ENCODE data around the gene PAPPA. TPM values are rescaled to one million over a fixed set of nuclear protein-coding genes. Genes with fewer than 3 reads are reported as not detected.

The PAPPA gene
- total and polyA plus RNA-seq, 2 of the 8 experiments (the other 6 are each of a cell fraction or from before 2014, with no cell fraction given) = 0.18 to 0.63 TPM

GRCh38 chr9:116271991-116272390, 118.4 kb downstream of the PAPPA start (continued):
- TF ChIP-seq BRCA1 (IDR thresholded peaks at IDR 0.05; ENCODE audit: low read depth, low read length) (no peak), SIX5 (IDR thresholded peaks at IDR 0.05; ENCODE audit: low read depth, low read length) (no peak), TCF12 (IDR thresholded peaks at IDR 0.05; ENCODE audit: low read depth, low read length) (peak; percentile 72; the same call in 1 of the 2 replicates), RNF2 (IDR thresholded peaks at IDR 0.05; ENCODE audit: borderline replicate concordance, low read depth, low read length, missing control alignments, poor library complexity, severe bottlenecking) (no peak), TEAD4 (IDR thresholded peaks at IDR 0.05; ENCODE audit: low read depth, low read length) (peak; percentile 86), SUZ12 (IDR thresholded peaks at IDR 0.05; ENCODE audit: low read length) (no peak), POLR2AphosphoS5 (IDR thresholded peaks at IDR 0.05; ENCODE audit: low read depth, low read length) (no peak), ZNF274 (IDR thresholded peaks at IDR 0.05; ENCODE audit: borderline replicate concordance, extremely low read depth, low read length) (no peak), CBX5 (IDR thresholded peaks at IDR 0.05; ENCODE audit: low read depth, low read length) (no peak), BCL11A (IDR thresholded peaks at IDR 0.05; ENCODE audit: low read depth in 2 of 2, low read length in 2 of 2) (peak; percentile 28 to 81), NANOG (IDR thresholded peaks at IDR 0.05; ENCODE audit: insufficient read depth, low read depth, low read length, poor library complexity, severe bottlenecking) (peak; percentile 84), KDM1A (IDR thresholded peaks at IDR 0.05; ENCODE audit: borderline replicate concordance, low read length) (no peak), GTF2F1 (IDR thresholded peaks at IDR 0.05; ENCODE audit: borderline replicate concordance, low read depth, low read length) (no peak), JUN (IDR thresholded peaks at IDR 0.05; ENCODE audit: low read depth, low read length) (peak; percentile 99), RXRA (IDR thresholded peaks at IDR 0.05; ENCODE audit: insufficient read depth, low read depth, low read length) (no peak), EZH2 (IDR thresholded peaks at IDR 0.05; ENCODE audit: low read depth, low read length, severe bottlenecking) (peak; percentile 3), HDAC6 (IDR thresholded peaks at IDR 0.05; ENCODE audit: low read depth, low read length) (no peak), CHD2 (IDR thresholded peaks at IDR 0.05; ENCODE audit: low read length) (no peak), ASH2L (IDR thresholded peaks at IDR 0.05; ENCODE audit: low read length) (peak; percentile 83)
- TF ChIP-seq, protein P1, sequence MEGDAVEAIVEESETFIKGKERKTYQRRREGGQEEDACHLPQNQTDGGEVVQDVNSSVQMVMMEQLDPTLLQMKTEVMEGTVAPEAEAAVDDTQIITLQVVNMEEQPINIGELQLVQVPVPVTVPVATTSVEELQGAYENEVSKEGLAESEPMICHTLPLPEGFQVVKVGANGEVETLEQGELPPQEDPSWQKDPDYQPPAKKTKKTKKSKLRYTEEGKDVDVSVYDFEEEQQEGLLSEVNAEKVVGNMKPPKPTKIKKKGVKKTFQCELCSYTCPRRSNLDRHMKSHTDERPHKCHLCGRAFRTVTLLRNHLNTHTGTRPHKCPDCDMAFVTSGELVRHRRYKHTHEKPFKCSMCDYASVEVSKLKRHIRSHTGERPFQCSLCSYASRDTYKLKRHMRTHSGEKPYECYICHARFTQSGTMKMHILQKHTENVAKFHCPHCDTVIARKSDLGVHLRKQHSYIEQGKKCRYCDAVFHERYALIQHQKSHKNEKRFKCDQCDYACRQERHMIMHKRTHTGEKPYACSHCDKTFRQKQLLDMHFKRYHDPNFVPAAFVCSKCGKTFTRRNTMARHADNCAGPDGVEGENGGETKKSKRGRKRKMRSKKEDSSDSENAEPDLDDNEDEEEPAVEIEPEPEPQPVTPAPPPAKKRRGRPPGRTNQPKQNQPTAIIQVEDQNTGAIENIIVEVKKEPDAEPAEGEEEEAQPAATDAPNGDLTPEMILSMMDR (IDR thresholded peaks at IDR 0.05; ENCODE audit: control extremely low read depth in 1 of 3, insufficient read depth in 1 of 3, low read depth in 1 of 3, low read length in 3 of 3) = no peak
- TF ChIP-seq, protein P2, sequence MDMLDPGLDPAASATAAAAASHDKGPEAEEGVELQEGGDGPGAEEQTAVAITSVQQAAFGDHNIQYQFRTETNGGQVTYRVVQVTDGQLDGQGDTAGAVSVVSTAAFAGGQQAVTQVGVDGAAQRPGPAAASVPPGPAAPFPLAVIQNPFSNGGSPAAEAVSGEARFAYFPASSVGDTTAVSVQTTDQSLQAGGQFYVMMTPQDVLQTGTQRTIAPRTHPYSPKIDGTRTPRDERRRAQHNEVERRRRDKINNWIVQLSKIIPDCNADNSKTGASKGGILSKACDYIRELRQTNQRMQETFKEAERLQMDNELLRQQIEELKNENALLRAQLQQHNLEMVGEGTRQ (IDR thresholded peaks at IDR 0.05; ENCODE audit: low read length) = no peak
- TF ChIP-seq, protein P3, sequence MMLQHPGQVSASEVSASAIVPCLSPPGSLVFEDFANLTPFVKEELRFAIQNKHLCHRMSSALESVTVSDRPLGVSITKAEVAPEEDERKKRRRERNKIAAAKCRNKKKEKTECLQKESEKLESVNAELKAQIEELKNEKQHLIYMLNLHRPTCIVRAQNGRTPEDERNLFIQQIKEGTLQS (IDR thresholded peaks at IDR 0.05; ENCODE audit: insufficient read depth, low read depth, low read length) = peak; percentile 67

All from H1 (cell line).